HEK293T (cell line): ENCODE results near the gene KEAP1.

Experiments
- CTCF ChIA-PET: fragments of 350-600 bp; formaldehyde crosslinking; extraction: SDS; loops from one replicate; lab custom pipeline; 2021; ENCODE audit warnings: antibody characterized with exemption, inconsistent platforms; lab: Yijun Ruan, JAX
- POLR2A ChIA-PET: fragments of 350-600 bp; formaldehyde crosslinking; extraction: SDS; loops from one replicate; lab custom pipeline; 2020; ENCODE audit warnings: antibody characterized with exemption, inconsistent platforms; lab: Yijun Ruan, JAX
- DNase-seq: peaks from one replicate; pipeline ENCODE4 v3.0.0; 2012; ENCODE audit warnings: mixed read lengths; ENCODE audit errors: extremely low spot score
- ARNT ChIP-seq: fragments of 450-650 bp; IDR thresholded peaks from 2 replicates; pipeline ENCODE4 v1.6.1; 2017; ENCODE audit warnings: mild to moderate bottlenecking
- BHLHE40 ChIP-seq: fragments of 450-650 bp; IDR thresholded peaks from 2 replicates; pipeline ENCODE4 v1.6.1; 2016; ENCODE audit warnings: mild to moderate bottlenecking, moderate library complexity, borderline replicate concordance
- CTBP1 ChIP-seq: fragments of 450-650 bp; IDR thresholded peaks from 2 replicates; pipeline ENCODE4 v1.6.1; 2016; ENCODE audit warnings: borderline replicate concordance
- ELF4 ChIP-seq: fragments of 450-650 bp; IDR thresholded peaks from 2 replicates; pipeline ENCODE4 v1.6.1; 2017; ENCODE audit warnings: antibody characterized with exemption
- FOXA1 ChIP-seq: fragments of 450-650 bp; IDR thresholded peaks from 2 replicates; pipeline ENCODE4 v1.6.1; 2016; ENCODE audit warnings: mild to moderate bottlenecking
- FOXK2 ChIP-seq: fragments of 450-650 bp; IDR thresholded peaks from 2 replicates; pipeline ENCODE4 v1.6.1; 2016; ENCODE audit warnings: mild to moderate bottlenecking
- FOXM1 ChIP-seq: fragments of 450-650 bp; IDR thresholded peaks from 2 replicates; pipeline ENCODE4 v1.6.1; 2017; ENCODE audit warnings: mild to moderate bottlenecking, borderline replicate concordance
- HDGF ChIP-seq: fragments of 450-650 bp; IDR thresholded peaks from 2 replicates; pipeline ENCODE4 v1.6.1; 2017; ENCODE audit warnings: antibody characterized with exemption, borderline replicate concordance
- L3MBTL2 ChIP-seq: fragments of 450-650 bp; conservative IDR thresholded peaks from 2 replicates; pipeline ENCODE4 v1.6.1; 2016; ENCODE audit warnings: mild to moderate bottlenecking
- LEF1 ChIP-seq: fragments of 450-650 bp; IDR thresholded peaks from 2 replicates; pipeline ENCODE4 v1.6.1; 2017; ENCODE audit warnings: mild to moderate bottlenecking, borderline replicate concordance
- NFRKB ChIP-seq: fragments of 450-650 bp; IDR thresholded peaks from 2 replicates; pipeline ENCODE4 v1.6.1; 2016; ENCODE audit warnings: mild to moderate bottlenecking, moderate library complexity
- SP1 ChIP-seq: fragments of 450-650 bp; IDR thresholded peaks from 2 replicates; pipeline ENCODE4 v1.6.1; 2017
- SUZ12 ChIP-seq: fragments of 450-650 bp; IDR thresholded peaks from 2 replicates; pipeline ENCODE4 v1.6.1; 2016; ENCODE audit warnings: mild to moderate bottlenecking
- TARDBP ChIP-seq: fragments of 450-650 bp; IDR thresholded peaks from 2 replicates; pipeline ENCODE4 v1.6.1; 2016
- ZNF384 ChIP-seq: fragments of 450-650 bp; IDR thresholded peaks from 2 replicates; pipeline ENCODE4 v1.6.1; 2016
- TF ChIP-seq, protein P1 (sequence below): fragments of 450-650 bp; IDR thresholded peaks from 2 replicates; pipeline ENCODE4 v1.6.1; 2016

Gene KEAP1

DNA sequence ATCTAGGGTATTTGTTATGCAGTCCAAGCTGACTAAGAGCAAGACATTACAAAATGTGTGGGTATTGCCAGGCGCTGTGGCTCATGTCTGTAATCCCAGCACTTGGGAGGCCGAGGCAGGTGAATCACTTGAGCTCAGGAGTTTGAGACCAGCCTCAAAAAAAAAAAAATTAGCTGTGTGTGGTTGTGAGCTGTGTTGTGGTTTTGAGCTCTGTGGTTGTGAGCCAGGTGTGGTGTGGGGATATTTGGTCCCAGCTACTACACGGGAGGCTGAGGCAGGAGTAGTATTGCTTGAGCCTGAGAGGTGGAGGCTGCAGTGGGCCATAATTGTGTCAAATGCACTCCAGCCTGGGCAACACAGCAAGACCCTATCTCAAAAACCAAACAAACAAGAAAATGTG, 5.6 kb upstream of the KEAP1 start:
- TF ChIP-seq LEF1 (no peak), FOXA1 (no peak), SP1 (no peak), ARNT (no peak), NFRKB (no peak), CTBP1 (no peak), ELF4 (no peak), BHLHE40 (no peak), SUZ12 (no peak), TARDBP (no peak), ZNF384 (no peak), HDGF (no peak), FOXM1 (no peak), L3MBTL2 (no peak), FOXK2 (no peak)
- TF ChIP-seq, protein P1, sequence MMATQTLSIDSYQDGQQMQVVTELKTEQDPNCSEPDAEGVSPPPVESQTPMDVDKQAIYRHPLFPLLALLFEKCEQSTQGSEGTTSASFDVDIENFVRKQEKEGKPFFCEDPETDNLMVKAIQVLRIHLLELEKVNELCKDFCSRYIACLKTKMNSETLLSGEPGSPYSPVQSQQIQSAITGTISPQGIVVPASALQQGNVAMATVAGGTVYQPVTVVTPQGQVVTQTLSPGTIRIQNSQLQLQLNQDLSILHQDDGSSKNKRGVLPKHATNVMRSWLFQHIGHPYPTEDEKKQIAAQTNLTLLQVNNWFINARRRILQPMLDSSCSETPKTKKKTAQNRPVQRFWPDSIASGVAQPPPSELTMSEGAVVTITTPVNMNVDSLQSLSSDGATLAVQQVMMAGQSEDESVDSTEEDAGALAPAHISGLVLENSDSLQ: no peak
- no peak for DNase-seq
- ChIA-PET POLR2A (interaction anchor here (0.6 to 1.4 kb wide), 3 partner anchors 8 to 61 kb away, joined by 3 to 4 read pairs (median 4); partner anchors contain the start of gene S1PR5), CTCF (interaction anchor here (0.6 kb wide), 1 partner anchor 115 kb away, joined by 3 read pairs; no protein-coding TSS in a partner anchor)

DNA sequence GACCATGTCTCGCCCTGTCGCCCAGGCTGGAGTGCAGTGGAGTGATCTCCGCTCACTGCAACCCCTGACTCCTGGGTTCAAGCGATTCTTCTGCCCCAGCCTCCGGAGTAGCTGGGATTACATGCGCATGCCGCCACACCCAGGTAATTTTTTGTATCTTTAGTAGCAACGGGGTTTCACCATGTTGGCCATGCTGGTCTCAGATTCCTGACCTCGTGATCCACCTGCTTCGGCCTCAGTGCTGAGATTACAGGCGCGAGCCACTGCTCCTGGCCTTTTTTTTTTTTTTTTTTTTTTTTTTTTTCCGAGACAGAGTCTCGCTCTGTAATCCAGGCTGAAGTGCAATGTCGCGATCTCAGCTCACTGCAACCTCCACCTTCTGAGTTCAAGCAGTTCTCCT, 4.9 kb upstream of the KEAP1 start:
- CTCF ChIA-PET: interaction anchor here (0.8 to 0.9 kb wide), 2 partner anchors 15 to 25 kb away, joined by 3 to 5 read pairs; no protein-coding TSS in a partner anchor
- POLR2A ChIA-PET: interaction anchor here (1.4 kb wide), 1 partner anchor 9 kb away, joined by 4 read pairs; the partner anchor contains the start of gene S1PR5
- no peak for DNase-seq
- TF ChIP-seq L3MBTL2 (no peak), ARNT (no peak), TARDBP (no peak), LEF1 (no peak), ELF4 (no peak), SP1 (no peak), FOXM1 (no peak), FOXA1 (no peak), ZNF384 (no peak), NFRKB (no peak), FOXK2 (no peak), BHLHE40 (no peak), HDGF (no peak), SUZ12 (no peak), CTBP1 (no peak)
- TF ChIP-seq, protein P1: no peak

DNA sequence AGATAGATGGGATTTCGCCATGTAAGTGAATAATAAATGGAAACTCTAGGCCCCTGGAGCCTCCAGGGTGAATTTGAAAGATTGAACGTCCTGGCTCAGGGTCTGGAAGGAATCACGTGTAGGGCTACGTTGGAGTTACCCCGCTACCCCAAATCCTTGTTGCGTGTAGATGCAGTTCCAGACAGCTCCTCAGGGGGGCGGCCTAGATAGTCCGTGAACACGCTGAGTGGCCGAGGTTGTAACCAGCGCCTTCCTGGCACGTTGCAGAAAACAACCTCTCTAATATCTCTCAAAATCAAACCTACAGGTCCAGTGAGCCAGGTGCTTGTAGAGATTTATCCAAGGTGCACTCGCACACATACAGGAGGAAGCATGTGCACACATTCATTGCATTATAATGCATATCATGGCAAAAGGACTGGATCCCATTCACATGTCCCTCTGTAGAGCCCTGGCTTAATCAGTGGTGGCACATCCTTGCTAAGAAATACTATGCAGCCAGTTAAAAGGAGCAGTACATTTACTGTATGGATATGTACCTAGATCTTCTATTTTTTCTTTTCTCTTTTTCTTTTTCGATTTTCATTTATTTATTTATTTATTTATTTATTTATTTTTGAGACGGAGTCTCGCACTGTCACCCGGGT, 2.5 kb upstream of the KEAP1 start:
- POLR2A ChIA-PET: interaction anchor here (0.5 kb wide), 1 partner anchor 62 kb away, joined by 3 read pairs; no protein-coding TSS in a partner anchor

DNA sequence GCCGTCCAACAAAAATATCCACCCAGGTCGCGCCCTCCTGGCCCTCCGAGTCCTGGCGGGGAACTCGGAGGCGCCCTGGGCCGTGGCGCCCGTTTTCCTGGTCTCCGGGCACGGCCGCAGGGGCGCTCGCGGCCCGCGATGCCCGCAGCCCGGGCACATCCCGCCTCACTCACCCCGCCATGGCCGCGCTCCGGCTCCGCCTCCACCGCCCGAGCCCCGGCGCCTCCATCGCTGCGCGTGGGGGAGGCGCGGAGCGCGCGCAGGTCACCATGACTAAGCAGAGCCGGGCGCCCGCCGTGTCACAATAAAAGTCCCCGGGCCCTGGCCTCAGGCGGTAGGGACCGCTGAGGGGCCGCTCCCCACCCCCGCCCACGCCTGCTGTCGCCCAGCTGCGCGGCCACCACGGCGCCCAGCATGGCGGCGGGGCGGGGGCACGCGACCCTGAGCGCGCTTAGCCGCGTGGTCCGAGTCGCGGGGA, 593 bp downstream of the KEAP1 start:
- no peak for TF ChIP-seq BHLHE40
- no peak for TF ChIP-seq FOXA1
- no peak for TF ChIP-seq SUZ12
- no peak for TF ChIP-seq FOXK2
- no peak for TF ChIP-seq L3MBTL2
- TF ChIP-seq LEF1: peak; percentile 90
- no peak for TF ChIP-seq NFRKB
- TF ChIP-seq FOXM1: peak; percentile 88
- TF ChIP-seq, protein P1: no peak
- peak; percentile 84 for TF ChIP-seq ARNT
- POLR2A ChIA-PET: interaction anchor here (0.6 to 1.0 kb wide), 2 partner anchors 26 to 99 kb away, joined by 3 read pairs; no protein-coding TSS in a partner anchor
- DNase-seq: peak; percentile 93
- CTCF ChIA-PET: no interaction called here

More for the DNA sequence above, 2.5 kb upstream of the KEAP1 start:
- TF ChIP-seq ELF4: no peak
- no peak for TF ChIP-seq SUZ12
- TF ChIP-seq, protein P1: no peak
- TF ChIP-seq L3MBTL2: peak; percentile 25; the same call in 1 of the 2 replicates
- DNase-seq: peak; percentile 76
- CTCF ChIA-PET: interaction anchor here (0.6 to 1.2 kb wide), 6 partner anchors 12 to 212 kb away, joined by 3 to 11 read pairs (median 4); partner anchors contain the start of genes DNM2 and S1PR5

DNA sequence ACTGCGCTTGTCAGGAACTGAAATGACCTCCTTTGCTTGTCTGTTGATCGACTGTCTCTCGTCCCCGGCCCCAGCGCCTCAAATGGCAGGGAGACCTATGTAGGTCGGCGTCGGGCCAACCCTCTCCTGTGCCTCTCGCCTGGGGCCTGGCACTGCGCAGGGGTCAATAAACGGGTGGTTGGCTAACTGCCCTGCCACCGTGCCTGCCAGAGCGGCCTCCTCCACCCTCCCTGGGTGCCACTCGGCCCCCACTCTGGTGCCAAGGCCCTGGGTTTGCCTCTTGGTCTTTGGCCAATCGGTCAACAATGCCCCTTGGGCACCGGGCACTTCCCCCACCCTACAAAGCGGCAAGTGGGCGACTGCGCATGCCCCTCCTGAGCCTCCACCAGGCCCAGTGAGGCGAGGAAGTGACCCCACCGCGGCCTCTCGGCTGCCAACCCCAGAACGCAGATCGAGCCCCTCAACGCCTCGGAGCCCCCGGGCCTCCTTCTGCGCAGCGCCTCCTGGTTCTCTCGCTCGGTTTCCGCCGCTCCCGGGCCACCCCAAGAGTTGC, 1.1 kb downstream of the KEAP1 start:
- CTCF ChIA-PET: no interaction called here
- POLR2A ChIA-PET: interaction anchor here (1.0 kb wide), 1 partner anchor 100 kb away, joined by 3 read pairs; no protein-coding TSS in a partner anchor
- DNase-seq: peak; percentile 38
- TF ChIP-seq HDGF: no peak
- TF ChIP-seq FOXM1: no peak

DNA sequence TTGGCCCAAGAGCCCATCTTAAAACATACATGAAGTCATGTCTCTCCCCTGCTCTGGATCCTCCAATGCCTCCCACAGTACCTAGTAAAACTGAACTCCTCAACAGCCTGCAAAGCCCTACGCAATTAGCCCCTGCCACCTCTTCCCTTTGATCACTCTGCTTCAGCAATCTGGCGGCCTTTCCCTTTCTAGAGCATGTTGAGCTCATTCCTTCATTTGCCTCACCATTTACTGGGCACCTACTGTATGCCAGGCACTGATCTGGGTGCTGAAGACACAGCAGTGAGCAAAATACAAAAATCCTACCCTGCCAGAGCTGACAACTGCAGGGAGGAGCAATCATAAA, 2.9 kb downstream of the KEAP1 start:
- ChIA-PET CTCF (no interaction called here), POLR2A (no interaction called here)
- no peak for DNase-seq

More for the DNA sequence above, 2.9 kb downstream of the KEAP1 start:
- TF ChIP-seq LEF1 (no peak), HDGF (no peak), BHLHE40 (no peak), NFRKB (no peak), TARDBP (no peak), FOXA1 (no peak), CTBP1 (no peak), ARNT (no peak)
- TF ChIP-seq, protein P1: no peak
